NCI-H526 (cell line): Measurements from ENCODE around the gene TNPO2.
"Not testable (repeated sequence)": the region's sequence is repeated elsewhere in the genome, so short reads cannot be mapped to it uniquely, and the experiment has no call there.

ENCODE experiments used
- DNase-seq, 2 experiments: peaks; one replicate each; lab custom pipeline; 2025; lab: John Stamatoyannopoulos, UW

Gene TNPO2

GRCh38 chr19:12705654-12706331, 17.9 kb downstream of the TNPO2 start:
- no peak for DNase-seq

- no peak for DNase-seq
These were observed 18.6 kb downstream of the TNPO2 start for GRCh38 chr19:12705169-12705568.

- DNase-seq, result peak; percentile 9 to 58
These were observed 20.7 kb downstream of the TNPO2 start for GRCh38 chr19:12703046-12703445.

- no peak for DNase-seq
These were observed 22.0 kb downstream of the TNPO2 start for GRCh38 chr19:12701596-12702282.

- DNase-seq, result no peak
These were observed 25.6 kb downstream of the TNPO2 start for GRCh38 chr19:12698138-12698537.

GRCh38 chr19:12697425-12697824, 26.3 kb downstream of the TNPO2 start:
- DNase-seq, result not testable (repeated sequence)

- peak; percentile 78 to 88 for DNase-seq
These were observed 27.1 kb downstream of the TNPO2 start, which contains the start of gene FBXW9 for GRCh38 chr19:12696366-12697335. TSS of gene FBXW9 (minus strand) at chr19:12696631. CDS start at chr19:12696581, 50 bp downstream.

- no peak for DNase-seq
These were observed 27.8 kb downstream of the TNPO2 start for GRCh38 chr19:12695997-12696365.

GRCh38 chr19:12695514-12695913, 28.2 kb downstream of the TNPO2 start:
- no peak for DNase-seq

GRCh38 chr19:12695096-12695495, 28.6 kb downstream of the TNPO2 start:
- no peak for DNase-seq

- DNase-seq, result no peak
These were observed 29.1 kb downstream of the TNPO2 start for GRCh38 chr19:12694641-12695040.

- no peak for DNase-seq
These were observed 30.8 kb downstream of the TNPO2 start for GRCh38 chr19:12692960-12693359.

- DNase-seq, result no peak
These were observed 34.0 kb downstream of the TNPO2 start for GRCh38 chr19:12689581-12690216.

- no peak for DNase-seq
These were observed 34.7 kb downstream of the TNPO2 start for GRCh38 chr19:12689012-12689411.

GRCh38 chr19:12687496-12688196, 36.1 kb downstream of the TNPO2 start, which contains the start of gene GNG14:
TSS of gene GNG14 (plus strand) at chr19:12687998. CDS start at chr19:12688049, 51 bp downstream.
- no peak for DNase-seq

- DNase-seq, result no peak
These were observed 37.9 kb downstream of the TNPO2 start for GRCh38 chr19:12685831-12686230.

GRCh38 chr19:12681074-12681987, 42.4 kb downstream of the TNPO2 start, which contains the start of gene DHPS:
TSS of gene DHPS (minus strand) at chr19:12681880. CDS start at chr19:12681766, 114 bp downstream.
- peak; percentile 94 for DNase-seq

GRCh38 chr19:12680034-12680433, 43.7 kb downstream of the TNPO2 start:
- DNase-seq, result no peak

- not testable (repeated sequence) for DNase-seq
These were observed 45.7 kb downstream of the TNPO2 start for GRCh38 chr19:12678039-12678438.

GRCh38 chr19:12676928-12677327, 46.8 kb downstream of the TNPO2 start:
- no peak for DNase-seq
